SKM-1 treated with dmso at 0.1 percent for 144 hours (cell line): ENCODE results near the gene SLC9A9.

Experiments
- DNase-seq: peaks from one replicate; lab custom pipeline; 2025; ENCODE audit not compliant: unreplicated experiment; lab: John Stamatoyannopoulos, UW

The SLC9A9 gene

DNA sequence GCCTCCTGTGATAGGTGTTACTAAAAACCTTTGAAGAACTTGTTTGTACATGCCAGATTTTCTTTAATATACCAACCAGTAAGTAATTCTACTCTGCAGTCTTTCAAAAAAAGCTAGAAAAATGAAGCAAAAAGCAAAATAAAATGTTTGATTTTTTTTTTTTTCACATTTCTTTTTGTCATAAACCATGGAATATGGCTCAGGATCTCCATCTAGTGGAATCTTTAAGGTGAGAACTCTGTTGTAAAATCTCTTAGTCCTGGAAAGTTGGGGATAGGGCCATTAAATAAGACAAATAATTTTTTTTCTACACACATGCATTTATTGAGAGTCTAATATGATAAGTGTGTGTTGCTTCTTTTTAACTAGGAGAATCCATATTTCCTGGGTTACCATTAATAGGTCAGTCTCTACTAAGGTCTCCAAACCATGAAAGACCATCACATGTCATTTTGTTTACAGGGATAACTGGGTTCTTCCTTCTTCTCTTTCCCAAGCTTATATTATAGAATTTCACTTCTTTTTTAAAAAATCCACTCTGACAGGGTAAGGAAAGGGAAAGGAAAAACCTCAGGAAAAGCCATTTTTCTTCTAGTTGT is 84.6 kb downstream of the SLC9A9 start:
- DNase-seq, result no peak

DNA sequence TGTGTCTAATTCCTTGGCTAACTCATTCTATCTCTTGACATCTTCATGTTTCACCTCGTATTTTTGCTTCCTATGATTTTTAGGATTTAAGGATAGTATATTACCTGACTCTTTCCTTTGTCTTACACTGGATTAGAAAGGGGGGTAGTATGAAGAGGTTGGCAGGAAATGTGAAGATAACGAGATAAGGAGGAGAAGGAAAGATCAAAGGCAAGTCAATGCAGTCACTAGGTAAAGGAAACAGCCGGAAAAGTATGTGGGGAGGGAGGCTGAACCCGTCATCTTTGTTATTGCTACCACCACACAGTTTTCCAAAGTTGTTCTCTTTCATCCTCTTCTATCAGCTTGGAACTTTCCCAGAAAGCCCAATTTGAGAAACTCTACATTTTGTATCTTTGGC is 90.6 kb downstream of the SLC9A9 start:
- DNase-seq, result no peak

- DNase-seq, result no peak
Measured at GRCh38 chr3:143755978-143756377, 92.3 kb downstream of the SLC9A9 start.

GRCh38 chr3:143754090-143754489 is 94.2 kb downstream of the SLC9A9 start:
- no peak for DNase-seq

DNA sequence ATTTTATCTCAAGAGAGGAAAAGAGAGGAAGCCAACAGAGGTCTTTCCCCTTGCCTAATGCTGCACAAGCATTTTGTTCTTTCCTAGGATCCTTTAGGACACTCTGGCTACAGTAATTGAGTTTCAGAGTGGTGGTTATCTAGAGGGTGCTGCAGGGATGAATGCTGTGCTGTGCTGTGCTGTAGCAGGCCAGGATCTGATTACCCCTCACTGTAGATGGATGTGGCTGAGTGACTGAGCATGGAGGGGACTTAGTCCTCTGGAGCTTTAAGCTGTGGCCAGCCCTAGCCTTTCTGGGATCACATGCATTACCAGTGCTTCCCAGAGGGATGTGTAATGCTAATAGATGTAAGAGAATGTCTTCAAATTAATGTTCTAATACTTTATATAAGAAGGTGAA is 94.8 kb downstream of the SLC9A9 start:
- DNase-seq, result no peak

DNA sequence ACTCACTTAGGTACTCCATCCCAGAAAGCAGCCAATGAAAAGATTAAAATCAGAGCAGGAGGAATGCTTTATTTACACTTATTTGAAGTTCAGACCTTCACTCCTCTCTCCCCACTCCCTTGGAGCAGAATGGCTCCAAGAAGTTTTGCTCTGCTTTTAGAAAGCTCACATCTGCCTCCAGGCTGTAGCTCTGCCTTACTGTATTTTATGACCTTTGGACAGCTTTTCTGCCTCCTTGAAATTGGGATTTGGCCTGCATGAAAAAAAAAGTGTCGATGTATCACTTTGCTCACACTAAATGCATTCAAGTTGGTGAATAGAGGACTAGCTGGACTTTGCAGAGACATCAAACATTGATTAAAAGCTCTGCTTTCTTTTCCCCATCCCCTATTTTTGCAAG is 95.3 kb downstream of the SLC9A9 start:
- no peak for DNase-seq

DNA sequence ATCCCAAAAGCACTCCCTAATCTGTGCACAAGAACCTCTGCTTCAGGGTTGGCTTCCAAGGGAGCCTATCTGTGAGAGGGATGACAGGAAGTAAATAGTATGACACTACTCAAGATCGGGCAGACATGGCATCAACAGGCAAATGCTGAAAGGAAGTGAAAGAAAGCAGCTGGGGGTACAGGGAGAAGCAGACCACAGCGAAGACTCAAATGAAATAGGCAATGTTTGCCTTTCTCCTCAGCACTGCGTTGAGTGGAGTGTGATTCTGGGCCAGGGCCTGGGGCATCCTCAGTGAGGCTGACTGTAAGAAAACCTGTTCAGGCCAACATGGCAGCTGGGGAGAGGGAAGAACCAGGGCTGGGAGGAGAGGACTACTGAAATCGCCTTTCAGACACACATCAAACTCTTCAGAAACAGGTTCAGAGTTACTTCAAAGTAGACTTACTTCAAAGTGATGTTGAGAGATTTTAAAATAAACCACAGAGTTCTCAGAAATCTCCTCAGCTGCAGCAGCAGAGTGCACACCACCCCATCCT is 96.6 kb downstream of the SLC9A9 start:
- DNase-seq, result no peak

GRCh38 chr3:143750841-143751240 is 97.4 kb downstream of the SLC9A9 start:
- no peak for DNase-seq

GRCh38 chr3:143749926-143750325 is 98.3 kb downstream of the SLC9A9 start:
- no peak for DNase-seq

GRCh38 chr3:143737065-143737464 is 111.2 kb downstream of the SLC9A9 start:
- DNase-seq, result no peak

DNA sequence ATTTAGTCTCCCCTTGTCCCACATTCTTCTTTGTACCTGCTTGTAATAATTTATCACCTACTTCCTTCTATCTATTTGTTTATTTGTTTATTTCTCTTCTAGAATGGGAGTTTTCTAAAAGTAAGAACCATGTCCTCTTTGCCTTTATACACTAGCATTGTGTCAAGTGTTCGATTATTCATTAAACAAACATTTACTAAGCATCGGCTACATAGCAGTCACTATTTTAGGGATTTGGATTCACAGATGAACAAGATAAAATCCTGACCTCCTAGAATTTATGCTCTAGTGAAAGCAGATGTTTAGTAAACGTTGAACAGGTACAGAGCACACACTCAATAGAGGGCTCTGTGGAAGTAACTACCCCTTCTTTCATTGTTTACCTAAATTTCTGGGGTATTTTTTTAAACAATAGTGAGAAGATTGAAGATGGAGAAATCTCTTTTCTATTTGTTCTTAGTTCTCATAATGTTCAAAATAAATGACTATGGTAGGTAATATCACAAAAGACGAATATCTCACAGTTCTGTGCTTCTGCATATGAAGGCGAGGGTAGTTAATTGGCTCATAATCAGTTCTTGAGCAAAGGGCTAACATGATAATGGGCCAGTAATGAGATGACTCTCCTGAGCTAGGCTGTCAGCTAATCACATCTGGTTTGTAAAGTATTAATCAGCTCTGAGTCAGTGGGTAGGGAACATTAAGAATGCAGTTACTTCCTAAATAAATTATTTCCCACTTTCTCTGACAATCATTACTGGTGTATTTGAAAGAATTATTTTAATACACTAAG is 111.9 kb downstream of the SLC9A9 start:
- DNase-seq, result no peak

- DNase-seq, result no peak
Measured at GRCh38 chr3:143731776-143732175, 116.5 kb downstream of the SLC9A9 start.

DNA sequence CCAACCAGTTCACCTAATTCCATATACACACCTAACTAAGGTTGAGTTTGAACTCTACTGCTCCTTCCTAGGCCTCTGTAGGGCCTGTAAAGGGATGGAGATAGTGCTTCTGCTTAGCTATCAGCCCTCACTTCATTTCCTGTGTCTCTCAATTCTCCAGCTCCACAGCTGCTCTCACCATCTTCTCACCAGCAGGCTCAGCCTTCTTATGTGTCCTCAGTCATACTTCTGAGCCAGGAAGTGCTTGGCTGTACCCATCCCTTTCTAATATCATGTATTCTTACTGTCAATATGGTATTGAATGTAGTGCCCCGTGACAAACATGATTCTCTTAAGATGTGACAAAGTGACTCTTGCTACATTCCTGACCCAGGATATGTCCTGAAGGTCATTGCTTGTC is 116.9 kb downstream of the SLC9A9 start:
- no peak for DNase-seq

DNA sequence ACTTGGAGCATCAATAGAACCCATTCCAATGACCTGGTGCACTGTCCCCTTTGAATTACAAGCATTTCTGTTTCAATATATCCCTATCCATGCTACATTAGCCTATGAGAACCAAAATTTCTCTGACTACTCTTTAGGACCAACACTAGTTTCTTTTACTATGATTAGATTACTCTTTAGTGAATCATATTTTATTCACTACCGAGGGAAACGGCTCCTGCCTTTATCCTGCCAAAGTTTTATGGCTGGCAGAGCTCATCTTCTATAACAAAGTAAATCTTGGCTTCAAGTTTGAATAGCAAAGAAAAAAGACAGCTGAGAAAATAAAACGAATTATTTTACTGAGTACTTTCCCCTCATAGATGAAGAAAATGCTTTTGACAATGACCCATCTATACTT is 120.9 kb downstream of the SLC9A9 start:
- DNase-seq, result no peak

DNA sequence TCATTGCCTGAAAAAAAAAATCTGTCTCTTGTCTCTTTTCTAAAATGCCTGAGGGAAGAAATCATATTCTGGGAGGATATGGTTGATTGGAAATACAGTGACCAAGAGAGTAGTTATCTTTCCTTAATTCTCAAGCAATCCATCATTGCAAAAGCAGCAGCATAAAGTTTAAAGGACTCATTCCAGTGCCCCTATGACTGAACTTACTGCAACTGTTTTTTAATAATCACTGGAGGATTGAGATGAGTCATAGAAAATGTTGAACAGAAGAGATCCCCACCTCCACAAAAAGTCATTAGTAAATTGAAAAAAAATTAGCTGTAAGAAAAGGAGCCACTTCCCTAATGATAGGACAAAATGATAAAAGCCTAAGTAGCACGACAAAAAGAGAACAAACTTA is 121.5 kb downstream of the SLC9A9 start:
- no peak for DNase-seq

- no peak for DNase-seq
Measured at GRCh38 chr3:143720381-143720780, 127.9 kb downstream of the SLC9A9 start.

GRCh38 chr3:143718463-143718862 is 129.8 kb downstream of the SLC9A9 start:
- no peak for DNase-seq

- no peak for DNase-seq
Measured at GRCh38 chr3:143716731-143717130, 131.5 kb downstream of the SLC9A9 start.

DNA sequence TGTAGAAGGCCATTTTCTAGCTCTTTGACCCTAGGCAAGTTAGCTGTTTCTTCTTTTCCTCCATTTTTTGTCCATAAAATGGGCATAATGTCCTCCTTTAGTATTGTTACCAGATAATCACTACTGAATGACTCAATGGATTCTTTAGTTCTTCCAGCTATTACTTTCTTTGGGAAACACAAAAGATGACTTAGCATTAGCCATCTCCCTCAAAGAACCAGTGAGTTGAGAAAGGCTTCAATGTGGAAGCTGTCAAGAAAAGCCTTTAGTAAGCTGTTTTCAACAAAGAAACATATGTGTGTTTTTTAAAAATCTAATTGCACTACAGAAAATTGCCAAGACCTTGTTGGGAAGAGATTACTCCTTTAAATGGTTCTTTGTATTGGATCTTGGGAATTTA is 135.7 kb downstream of the SLC9A9 start:
- DNase-seq, result no peak

DNA sequence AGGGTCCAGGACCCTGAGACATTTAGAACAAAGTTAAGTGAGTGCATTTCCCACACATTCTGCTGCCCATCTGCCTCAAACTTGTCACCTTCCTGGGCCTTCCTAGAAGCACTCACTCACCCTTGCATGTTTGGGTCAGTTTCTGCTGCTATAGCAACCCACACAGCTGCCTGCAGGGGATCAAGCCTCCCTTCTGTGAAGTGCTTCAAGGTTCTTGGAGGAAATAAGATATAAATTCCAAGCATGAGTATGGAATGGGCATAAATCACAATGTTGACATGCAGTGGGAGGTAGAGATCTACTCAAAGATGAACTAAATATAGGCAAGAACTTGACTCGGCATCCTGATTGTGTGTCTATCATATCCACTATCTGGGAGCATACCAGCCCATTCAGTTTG is 140.4 kb downstream of the SLC9A9 start:
- no peak for DNase-seq

- no peak for DNase-seq
Measured at GRCh38 chr3:143700431-143700975, 147.8 kb downstream of the SLC9A9 start.

DNA sequence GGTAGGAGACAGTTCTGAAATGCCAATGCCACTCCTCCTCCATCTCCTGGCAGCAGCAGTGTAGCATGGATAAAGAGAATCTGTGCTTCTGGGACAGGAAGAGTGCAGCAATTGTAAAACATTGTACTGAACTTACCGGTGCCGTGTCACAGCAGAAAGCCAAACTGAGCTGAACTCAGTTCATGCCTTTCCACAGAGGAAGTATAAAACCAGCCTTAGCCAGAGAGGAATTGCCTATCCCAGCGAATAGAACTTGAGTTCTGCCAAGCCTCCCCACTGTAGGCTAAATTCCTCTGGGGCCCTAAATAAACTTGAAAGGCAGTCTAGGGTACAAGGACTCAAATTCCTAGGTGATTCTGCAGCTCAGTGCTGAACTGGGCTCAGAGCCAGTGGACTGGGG is 148.8 kb downstream of the SLC9A9 start:
- DNase-seq, result no peak
